ENCODE data around the gene STUM. TPM values are rescaled to one million over a fixed set of nuclear protein-coding genes. Genes with fewer than 3 reads are reported as not detected.

Gene STUM
- total RNA-seq, 1 experiment from 2014 or later = 0.11 TPM

GRCh38 chr1:226606311-226607267, 58.0 kb downstream of the STUM start:
- Histone ChIP-seq H2BK15ac (ENCODE audit: low read depth, low read length) (no peak overlapping the region), H3T11ph (ENCODE audit: low read length) (no peak overlapping the region), H2BK12ac (ENCODE audit: insufficient read length, low read depth, low read length) (no peak overlapping the region), H3K9me3 (ENCODE audit: control insufficient read depth, low read depth, low read length) (no peaks in the 10 kb centered on the region), H3K79me2 (ENCODE audit: insufficient read depth, low read length) (no peaks in the 10 kb centered on the region), H4K8ac (replicated peaks; ENCODE audit: insufficient read length, low read depth, low read length) (no peak overlapping the region), H3K4me2 (ENCODE audit: insufficient read depth, insufficient read length, low read length) (no peak overlapping the region), H3K56ac (ENCODE audit: insufficient read length, low read depth, low read length) (no peak overlapping the region), H2BK120ac (ENCODE audit: low read depth, low read length, poor library complexity, severe bottlenecking) (no peak overlapping the region), H4K91ac (ENCODE audit: insufficient read length, low read depth, low read length) (no peak overlapping the region), H3K27me3 (ENCODE audit: insufficient read depth, low read length) (no peaks in the 10 kb centered on the region), H4K5ac (ENCODE audit: insufficient read length, low read depth, low read length) (no peak overlapping the region), H3K4me1 (ENCODE audit: insufficient read depth, low read length) (no peaks in the 10 kb centered on the region; the same call in 1 of the 2 replicates), H3K27ac (ENCODE audit: insufficient read length, low read depth, low read length) (no peak overlapping the region), H3K79me1 (ENCODE audit: insufficient read depth, low read depth, low read length, poor library complexity, severe bottlenecking) (no peaks in the 10 kb centered on the region), H3K14ac (ENCODE audit: insufficient read depth, low read length) (no peak overlapping the region), H3K4ac (ENCODE audit: low read depth, low read length) (no peak overlapping the region), H2AK5ac (ENCODE audit: insufficient read length, low read length) (no peak overlapping the region), H2AFZ (ENCODE audit: low read length) (no peak overlapping the region), H4K20me1 (ENCODE audit: control insufficient read depth, insufficient read depth, insufficient read length) (no peaks in the 10 kb centered on the region), H3K23ac (ENCODE audit: insufficient read length, low read depth, low read length) (no peak overlapping the region), H3K18ac (ENCODE audit: insufficient read length, low read depth, low read length) (no peak overlapping the region), H2BK20ac (ENCODE audit: low read depth, low read length, poor library complexity, severe bottlenecking) (no peak overlapping the region), H3K23me2 (ENCODE audit: insufficient read length, low read depth, low read length, poor library complexity, severe bottlenecking) (no peaks in the 10 kb centered on the region), H2BK5ac (ENCODE audit: insufficient read length, low read length) (no peak overlapping the region), H3K9ac (ENCODE audit: extremely low read depth, insufficient read length, low read length) (no peak overlapping the region)
- DNase-seq = peak; percentile 65
- TF ChIP-seq CTCF (conservative IDR thresholded peaks at IDR 0.05) = no peak
- H3K27me3 Mint-ChIP-seq (ENCODE audit: low read depth) = no peaks in the 10 kb centered on the region; the same call in 1 of the 2 replicates
- no peak overlapping the region for H3K27ac Mint-ChIP-seq
- peaks cover 29 to 64% of the 10 kb centered on the region in 2 experiments for H3K4me1 Mint-ChIP-seq
- no peaks in the 10 kb centered on the region for H3K36me3 Mint-ChIP-seq (ENCODE audit: insufficient read depth in 1 of 3, low read depth in 3 of 3)
- no peak overlapping the region for H3K4me3 Mint-ChIP-seq
- no CpG with 5 or more reads among the region's 11 CpGs for WGBS (ENCODE audit: extremely low coverage, insufficient read length, low lambda C conversion rate)
- no peaks in the 10 kb centered on the region for H3K9me3 Mint-ChIP-seq

All from H9 (cell line).